Cardiac fibroblast (primary cell): ENCODE results near the gene BOLL.
"Not testable (repeated sequence)": the region's sequence is repeated elsewhere in the genome, so short reads cannot be mapped to it uniquely, and the experiment has no call there.

Experiments
- DNase-seq, 2 donors: peaks; one replicate each; pipeline versions ENCODE4 v3.0.0 to v3.0.0-alpha.2; 2010; ENCODE audit warnings: low read depth in 2 of 2
- H3K4me3 ChIP-seq, 2 donors: replicated peaks in 1 of 2; 1 replicate in 1 of 2; 2 replicates in 1 of 2; pipeline ENCODE4 v1.5.1; 2011; ENCODE audit warnings: low read depth in 2 of 2, low read length in 2 of 2, mild to moderate bottlenecking in 2 of 2, moderate library complexity in 1 of 2
- TF ChIP-seq, protein P1 (sequence below): IDR thresholded peaks from one replicate; pipeline ENCODE4 v1.5.1; 2011; ENCODE audit warnings: low read depth, mild to moderate bottlenecking, low read length, inconsistent platforms

The BOLL gene

DNA sequence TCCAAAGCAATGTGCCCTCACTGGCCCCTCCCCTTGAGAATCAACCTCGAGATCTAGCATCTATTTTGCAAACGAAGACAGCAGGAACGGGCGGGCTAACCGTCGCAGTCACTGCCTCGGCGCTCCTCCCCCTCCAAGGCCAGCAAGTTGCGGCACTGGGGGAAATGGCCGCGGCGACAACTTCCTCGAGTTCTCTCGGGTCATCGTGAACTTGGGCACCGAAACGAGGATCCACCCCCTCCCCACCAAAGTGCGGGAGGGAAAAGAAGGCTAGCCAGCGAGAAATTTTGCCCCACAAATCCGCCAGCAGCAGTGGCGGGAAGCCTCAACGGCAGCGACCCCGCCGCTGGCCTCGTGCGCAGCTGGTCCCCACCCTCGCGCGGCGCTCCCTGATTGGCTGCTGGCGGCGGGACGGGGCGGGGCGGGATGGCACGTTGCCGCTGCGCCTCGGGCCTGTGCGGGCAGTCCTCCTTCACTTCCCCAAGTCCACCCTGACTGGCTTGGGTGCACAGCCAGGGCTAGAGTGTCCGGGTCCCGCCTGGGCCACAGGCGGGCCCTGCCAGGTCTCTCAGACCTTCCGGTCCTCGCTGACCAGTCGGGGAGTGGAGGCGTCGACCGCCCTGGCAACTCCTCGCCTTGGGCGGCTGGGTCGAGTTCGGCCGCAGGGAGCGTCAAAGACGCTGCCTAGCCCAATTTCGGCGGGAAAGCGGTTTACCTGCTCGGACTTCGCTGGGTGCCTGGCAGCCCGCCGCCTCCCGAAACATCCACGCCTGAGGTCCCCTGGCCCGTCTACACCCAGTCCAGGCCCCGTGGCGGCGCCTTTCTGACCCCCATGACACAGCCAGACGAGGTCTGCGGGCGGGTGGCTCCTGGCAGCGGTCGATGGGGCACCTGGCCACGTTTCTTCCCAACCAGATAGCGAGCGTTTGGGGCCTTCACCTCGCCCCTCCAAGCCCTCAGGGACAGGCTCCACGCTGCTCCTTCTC lies at the start of gene BOLL:
BOLL (minus strand) TSS at position 364 of the 986 bp plus-strand sequence. CDS start 3,469 bp downstream, outside the sequence.
- no peak for DNase-seq
- TF ChIP-seq, protein P1, sequence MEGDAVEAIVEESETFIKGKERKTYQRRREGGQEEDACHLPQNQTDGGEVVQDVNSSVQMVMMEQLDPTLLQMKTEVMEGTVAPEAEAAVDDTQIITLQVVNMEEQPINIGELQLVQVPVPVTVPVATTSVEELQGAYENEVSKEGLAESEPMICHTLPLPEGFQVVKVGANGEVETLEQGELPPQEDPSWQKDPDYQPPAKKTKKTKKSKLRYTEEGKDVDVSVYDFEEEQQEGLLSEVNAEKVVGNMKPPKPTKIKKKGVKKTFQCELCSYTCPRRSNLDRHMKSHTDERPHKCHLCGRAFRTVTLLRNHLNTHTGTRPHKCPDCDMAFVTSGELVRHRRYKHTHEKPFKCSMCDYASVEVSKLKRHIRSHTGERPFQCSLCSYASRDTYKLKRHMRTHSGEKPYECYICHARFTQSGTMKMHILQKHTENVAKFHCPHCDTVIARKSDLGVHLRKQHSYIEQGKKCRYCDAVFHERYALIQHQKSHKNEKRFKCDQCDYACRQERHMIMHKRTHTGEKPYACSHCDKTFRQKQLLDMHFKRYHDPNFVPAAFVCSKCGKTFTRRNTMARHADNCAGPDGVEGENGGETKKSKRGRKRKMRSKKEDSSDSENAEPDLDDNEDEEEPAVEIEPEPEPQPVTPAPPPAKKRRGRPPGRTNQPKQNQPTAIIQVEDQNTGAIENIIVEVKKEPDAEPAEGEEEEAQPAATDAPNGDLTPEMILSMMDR: no peak
- peak within 1 kb of the TSS; percentile 2 to 13 for H3K4me3 ChIP-seq

- not testable (repeated sequence) for H3K4me3 ChIP-seq, DNase-seq
Measured at GRCh38 chr2:197834771-197835170, 49.7 kb upstream of the BOLL start.

GRCh38 chr2:197828464-197829135 lies 43.5 kb upstream of the BOLL start:
- peak; percentile 77 to 80 for DNase-seq
- H3K4me3 ChIP-seq: no peak overlapping the region
- TF ChIP-seq, protein P1: no peak

- peak in 1 of 2 donors; percentile 51 for DNase-seq
Measured at GRCh38 chr2:197827618-197828017, 42.5 kb upstream of the BOLL start.

DNA sequence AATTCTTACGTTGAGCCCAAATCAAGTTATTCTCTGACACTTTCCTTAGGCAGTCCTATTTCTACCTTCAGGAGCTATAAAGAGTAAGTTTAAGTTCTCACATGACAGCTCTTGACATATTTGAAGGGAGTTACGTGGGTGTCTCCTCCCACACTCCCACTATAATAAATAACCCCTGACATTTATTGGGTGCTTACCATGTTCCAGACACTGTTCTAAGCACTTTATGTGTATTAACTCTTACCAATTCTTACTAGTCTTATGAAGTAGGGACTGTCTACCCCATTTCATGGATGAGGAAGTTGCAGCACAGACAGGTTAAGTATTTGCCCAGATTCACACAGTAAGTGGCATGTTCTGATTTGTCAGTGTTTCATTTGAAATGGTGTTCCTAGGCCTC lies 37.2 kb upstream of the BOLL start:
- TF ChIP-seq, protein P1: no peak
- no peak for DNase-seq
- H3K4me3 ChIP-seq: no peak overlapping the region

More at GRCh38 chr2:197827618-197828017, 42.5 kb upstream of the BOLL start:
- H3K4me3 ChIP-seq: no peak overlapping the region
- TF ChIP-seq, protein P1: no peak

- TF ChIP-seq, protein P1: no peak
- H3K4me3 ChIP-seq: no peak overlapping the region
- no peak for DNase-seq
Measured at GRCh38 chr2:197821550-197822289, 36.6 kb upstream of the BOLL start.
